Activated CD8-positive, alpha-beta memory T cell treated with anti-CD3 and anti-CD28 coated beads, Interleukin-2, amount 10 ng/mL, durations not matched to agents 7 days and 5 days (primary cell): Measurements from ENCODE around the gene KHNYN. TPM values are rescaled to one million over a fixed set of nuclear protein-coding genes. Genes with fewer than 3 reads are reported as not detected.
"Not testable (repeated sequence)": the region's sequence is repeated elsewhere in the genome, so short reads cannot be mapped to it uniquely, and the experiment has no call there.

Experiments
- ATAC-seq: fragments of 150-1000 bp; cut with Tn5 transposase; one replicate; pipeline ENCODE4 v1.10.0; 2021; ENCODE audit warnings: moderate library complexity
- CTCF ChIA-PET: fragments of 350-600 bp; sonication (Branson Sonifier 250); formaldehyde crosslinking; loops from one replicate; lab custom pipeline; 2021; ENCODE audit warnings: antibody characterized with exemption; lab: Charles Lee
- DNase-seq: peaks from one replicate; pipeline ENCODE4 v3.0.0-alpha.2; 2020
- H3K27ac Mint-ChIP-seq: one replicate; pipeline ENCODE4 v1.8.0; 2021; ENCODE audit warnings: mild to moderate bottlenecking, mixed read lengths
- H3K27me3 Mint-ChIP-seq: one replicate; pipeline ENCODE4 v1.8.0; 2021; ENCODE audit warnings: mixed read lengths
- H3K36me3 Mint-ChIP-seq: one replicate; pipeline ENCODE4 v1.8.0; 2021; ENCODE audit warnings: mild to moderate bottlenecking, mixed read lengths
- H3K4me1 Mint-ChIP-seq: one replicate; pipeline ENCODE4 v1.8.0; 2021; ENCODE audit warnings: mixed read lengths
- H3K4me3 Mint-ChIP-seq: one replicate; pipeline ENCODE4 v1.8.0; 2021; ENCODE audit warnings: mild to moderate bottlenecking, moderate library complexity, mixed read lengths
- H3K9me3 Mint-ChIP-seq: one replicate; pipeline ENCODE4 v1.8.0; 2022; ENCODE audit warnings: low read depth, mixed read lengths
- total RNA-seq, 2 experiments: library from RNA; stranded (reverse); gene quantifications; one replicate each; pipeline ENCODE4 v1.2.3, GENCODE V29; 2021

Gene KHNYN
- 10 to 100 TPM; 73.3 to 81.2 TPM for total RNA-seq

DNA sequence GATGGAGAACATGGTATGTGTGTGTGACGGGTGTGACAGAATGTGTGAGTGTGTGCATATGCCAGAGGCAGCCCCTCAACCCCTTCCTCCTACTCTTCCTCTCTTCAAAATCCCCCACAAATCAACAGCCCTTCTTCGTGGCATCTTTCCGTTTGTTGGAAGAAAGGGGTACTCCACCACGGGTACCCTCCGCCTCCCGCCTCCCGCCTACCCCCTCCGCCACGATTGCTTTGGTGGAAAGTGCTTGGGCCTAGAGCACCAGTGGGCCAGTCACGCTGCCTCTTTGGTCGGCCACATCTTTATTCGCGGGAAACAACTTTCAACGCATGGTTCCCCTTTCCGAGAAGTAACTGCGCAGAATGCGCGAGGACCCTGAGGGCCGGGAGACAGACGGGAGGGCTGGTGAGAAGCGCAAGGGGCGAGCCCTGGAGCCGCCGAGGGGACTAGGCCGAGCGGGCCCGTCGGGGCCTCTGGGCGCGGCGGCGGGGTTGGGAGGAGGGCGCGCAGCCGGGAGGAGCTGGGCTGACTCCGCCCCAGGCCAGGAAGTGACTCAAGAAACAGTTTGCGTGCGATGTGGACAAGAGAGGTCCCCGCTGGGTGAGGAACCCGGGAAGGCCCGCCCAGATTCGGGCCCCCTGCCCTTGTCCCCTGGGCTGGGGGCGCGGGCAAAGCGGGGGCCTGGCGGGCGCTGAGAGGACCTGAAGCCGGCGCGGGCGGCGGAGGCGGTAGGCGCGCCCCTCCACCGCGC, at the start of gene KHNYN, which contains the start of gene CBLN3:
KHNYN (plus strand) TSS at position 560 of the 748 bp plus-strand sequence. CDS start 777 bp downstream, outside the sequence.
CBLN3 (minus strand) TSS at position 274 of the 748 bp plus-strand sequence. CDS start 614 bp downstream, outside the sequence.
- ATAC-seq (peak; percentile 88), DNase-seq (peak; percentile 92)
- Mint-ChIP-seq H3K4me1 (peaks cover 54% of the 10 kb centered on the region), H3K4me3 (peak within 1 kb of the TSS; percentile 89), H3K27me3 (no peaks in the 10 kb centered on the region), H3K9me3 (no peaks in the 10 kb centered on the region), H3K27ac (peak within 1 kb of the TSS; percentile 97), H3K36me3 (peaks cover 21% of the 10 kb centered on the region)
- CTCF ChIA-PET, result interaction anchor here (0.8 to 16.8 kb wide), 12 partner anchors 10 to 315 kb away, joined by 3 to 854 read pairs (median 20); partner anchors contain the start of genes ADCY4, CHMP4A, CIDEB and DCAF11

DNA sequence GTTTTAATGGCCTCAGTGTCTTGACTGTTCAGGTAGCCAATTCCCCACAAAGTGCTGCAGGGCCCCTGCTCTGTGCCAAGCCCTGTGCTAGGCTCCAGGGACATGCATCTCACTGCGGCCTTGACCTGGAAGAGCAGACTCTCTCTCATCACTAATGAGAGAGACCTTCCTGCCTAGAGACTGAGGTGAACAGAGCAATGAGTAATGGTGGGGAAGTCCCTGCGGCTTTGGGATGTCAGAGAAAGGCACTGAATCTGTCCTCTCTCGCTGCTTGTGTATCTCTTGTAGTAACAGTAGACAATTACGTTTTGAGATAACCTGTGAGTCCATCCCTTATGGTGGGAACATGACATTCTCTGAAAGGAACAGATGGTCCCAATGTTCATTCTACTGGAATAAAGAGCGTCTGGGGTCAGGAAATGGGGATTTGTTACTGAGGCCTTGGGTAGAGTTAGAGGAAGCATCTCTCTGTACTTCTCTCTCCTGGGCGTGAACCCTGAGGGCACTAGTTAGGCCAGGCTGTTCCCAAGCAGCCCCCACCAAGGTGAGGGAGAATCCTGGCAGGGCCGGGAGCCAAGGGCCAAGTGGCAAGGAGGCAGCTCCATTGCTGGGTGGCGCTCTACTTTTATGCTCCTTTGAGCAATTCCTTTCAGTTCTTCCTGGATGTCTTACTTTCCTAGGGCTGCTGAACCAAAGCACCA, 48.2 kb upstream of the KHNYN start:
- no peak overlapping the region for H3K4me3 Mint-ChIP-seq
- no peaks in the 10 kb centered on the region for H3K36me3 Mint-ChIP-seq
- no peak for DNase-seq
- no peaks in the 10 kb centered on the region for H3K9me3 Mint-ChIP-seq
- H3K4me1 Mint-ChIP-seq, result no peaks in the 10 kb centered on the region
- no peak for ATAC-seq
- H3K27me3 Mint-ChIP-seq, result peaks cover 5% of the 10 kb centered on the region
- CTCF ChIA-PET, result no interaction called here
- H3K27ac Mint-ChIP-seq, result no peak overlapping the region

DNA sequence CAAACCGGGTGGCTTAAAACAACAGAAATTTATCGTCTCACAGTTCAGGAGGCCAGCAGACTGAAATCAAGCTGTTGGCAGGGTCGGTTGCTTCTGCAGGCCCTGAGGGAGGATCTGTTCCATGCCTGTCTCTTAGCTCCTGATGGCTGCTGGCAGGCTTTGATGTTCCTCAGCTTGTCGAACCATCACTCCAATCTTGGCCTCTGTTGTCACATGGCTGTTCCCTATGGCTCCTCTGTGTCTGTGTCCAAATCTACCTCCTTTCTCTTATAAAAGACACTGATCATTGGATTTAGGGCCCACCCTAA, 47.7 kb upstream of the KHNYN start:
- DNase-seq, result no peak
- CTCF ChIA-PET, result no interaction called here
- Mint-ChIP-seq H3K4me3 (no peak overlapping the region), H3K4me1 (no peaks in the 10 kb centered on the region), H3K36me3 (no peaks in the 10 kb centered on the region), H3K9me3 (no peaks in the 10 kb centered on the region), H3K27me3 (peaks cover 10% of the 10 kb centered on the region), H3K27ac (no peak overlapping the region)
- ATAC-seq, result no peak

DNA sequence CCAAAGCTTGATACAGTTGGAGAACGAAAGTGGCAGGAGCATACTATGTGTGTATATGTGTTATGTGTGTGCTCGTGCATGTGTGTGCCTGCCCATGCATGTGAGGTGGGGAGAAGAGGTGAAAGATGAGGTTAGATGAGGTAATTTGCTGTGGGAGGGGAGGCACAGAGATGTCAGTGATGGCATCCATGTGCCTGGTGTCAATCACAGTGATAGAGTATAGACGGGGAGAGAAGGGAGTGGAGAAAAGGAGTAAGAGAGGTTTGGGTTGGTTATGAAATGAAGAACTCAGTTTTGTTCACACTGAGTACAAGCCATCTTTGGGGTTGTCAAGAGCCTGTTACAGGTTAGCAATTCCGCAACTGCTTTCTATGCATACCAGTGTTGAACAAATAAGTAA, 45.6 kb upstream of the KHNYN start:
- DNase-seq, result no peak
- no peak overlapping the region for H3K4me3 Mint-ChIP-seq
- H3K4me1 Mint-ChIP-seq, result no peaks in the 10 kb centered on the region
- CTCF ChIA-PET, result no interaction called here
- no peaks in the 10 kb centered on the region for H3K9me3 Mint-ChIP-seq
- H3K36me3 Mint-ChIP-seq, result no peaks in the 10 kb centered on the region
- H3K27ac Mint-ChIP-seq, result no peak overlapping the region
- no peak for ATAC-seq
- H3K27me3 Mint-ChIP-seq, result peaks cover 25% of the 10 kb centered on the region

DNA sequence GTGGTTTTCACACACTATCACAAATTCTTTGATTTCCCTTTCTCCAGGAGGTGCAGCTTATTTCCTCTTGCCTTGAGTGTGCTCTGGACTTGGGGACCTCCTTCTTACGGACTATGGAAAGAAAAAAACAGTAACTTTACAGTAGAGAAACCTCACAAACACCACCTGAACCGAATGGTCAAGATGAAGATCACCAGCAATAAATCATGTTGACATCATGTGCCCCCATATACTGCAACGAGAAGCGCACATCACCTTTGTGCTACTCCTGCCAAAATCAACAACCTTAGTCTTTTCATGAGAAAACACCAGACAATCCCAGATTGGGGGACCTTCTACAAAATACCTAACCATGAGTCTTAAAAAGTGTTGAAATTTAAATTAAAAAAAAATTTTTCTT, 44.2 kb upstream of the KHNYN start:
- Mint-ChIP-seq H3K4me3 (no peak overlapping the region), H3K27me3 (peaks cover 32% of the 10 kb centered on the region), H3K4me1 (no peaks in the 10 kb centered on the region), H3K36me3 (no peaks in the 10 kb centered on the region), H3K27ac (no peak overlapping the region), H3K9me3 (no peaks in the 10 kb centered on the region)
- ATAC-seq, result no peak
- CTCF ChIA-PET, result interaction anchor here (1.1 kb wide), 1 partner anchor 46 kb away, joined by 4 read pairs; no protein-coding TSS in a partner anchor
- no peak for DNase-seq

DNA sequence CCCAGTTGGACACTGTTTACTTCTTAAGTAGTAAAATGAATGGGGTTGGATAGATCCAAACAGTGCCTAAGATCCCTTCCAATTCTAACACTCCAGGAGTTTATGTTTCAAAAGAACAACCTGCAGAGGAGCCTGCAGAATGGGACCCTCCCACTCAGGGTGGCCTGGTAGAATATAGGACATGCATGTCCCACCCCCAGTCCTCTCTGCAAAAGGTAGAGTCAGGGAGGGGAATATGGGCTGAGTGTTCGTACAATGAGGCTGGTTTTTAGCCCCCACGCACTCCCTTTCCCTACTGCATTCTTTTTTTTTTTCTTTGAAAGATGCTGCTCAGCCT, 42.8 kb upstream of the KHNYN start:
- CTCF ChIA-PET, result interaction anchor here (0.9 kb wide), 1 partner anchor 9 kb away, joined by 3 read pairs; no protein-coding TSS in a partner anchor
- Mint-ChIP-seq H3K9me3 (no peaks in the 10 kb centered on the region), H3K4me1 (no peaks in the 10 kb centered on the region), H3K4me3 (no peak overlapping the region), H3K36me3 (no peaks in the 10 kb centered on the region), H3K27ac (no peak overlapping the region), H3K27me3 (peaks cover 41% of the 10 kb centered on the region)
- ATAC-seq (no peak), DNase-seq (no peak)

DNA sequence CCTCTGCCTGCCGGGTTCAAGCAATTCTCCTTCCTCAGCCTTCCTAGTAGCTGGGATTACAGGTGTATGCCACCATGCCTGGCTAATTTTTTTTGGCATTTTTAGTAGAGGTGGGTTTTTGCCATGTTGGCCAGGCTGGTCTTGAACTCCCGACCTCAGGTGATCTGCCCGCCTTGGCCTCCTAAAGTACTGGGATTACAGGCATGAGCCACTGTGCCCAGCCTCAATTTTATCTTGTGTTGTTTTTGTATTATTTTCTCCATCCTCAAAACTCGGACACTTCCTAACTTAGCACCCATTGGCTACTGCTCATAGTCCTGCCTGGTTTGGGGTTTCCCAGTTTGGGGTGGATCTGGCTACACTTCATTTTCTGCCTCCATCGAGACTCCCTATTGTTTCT, 42.2 kb upstream of the KHNYN start:
- H3K4me1 Mint-ChIP-seq, CTCF ChIA-PET, DNase-seq, ATAC-seq, H3K9me3 Mint-ChIP-seq, H3K27ac Mint-ChIP-seq, H3K4me3 Mint-ChIP-seq, H3K36me3 Mint-ChIP-seq: not testable (repeated sequence)
- peaks cover 44% of the 10 kb centered on the region for H3K27me3 Mint-ChIP-seq

DNA sequence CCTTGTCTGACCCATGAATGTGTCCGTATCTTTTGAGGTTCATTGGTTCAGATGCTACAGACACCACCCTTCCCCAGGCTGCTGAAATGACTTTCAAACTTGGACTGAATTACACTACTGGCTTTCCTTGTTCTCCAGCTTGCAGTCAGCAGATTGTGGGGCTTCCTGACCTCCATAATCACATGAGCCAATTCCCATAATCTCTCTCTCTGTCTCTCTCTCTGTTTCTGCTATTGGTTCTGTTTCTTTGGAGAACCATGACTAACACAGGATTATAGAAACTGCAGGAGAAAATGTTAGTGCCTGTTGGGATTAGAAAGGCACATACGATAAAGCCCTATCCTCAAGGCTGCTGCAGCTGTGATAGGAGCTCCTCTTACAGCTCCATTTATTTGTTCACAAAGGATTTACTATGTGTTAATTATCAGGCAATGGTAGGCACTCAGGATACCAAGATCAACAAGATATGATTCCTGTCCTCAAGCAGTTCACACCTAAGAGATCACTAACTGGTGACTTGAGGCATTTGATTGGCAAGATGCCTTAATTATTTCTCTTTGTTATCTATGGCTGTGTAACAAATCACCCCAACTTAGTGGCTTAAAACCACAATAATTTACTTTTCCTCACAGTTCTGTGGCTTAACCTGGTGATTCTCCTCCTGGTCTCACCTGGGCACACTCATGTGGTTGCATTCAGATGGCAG, 41.1 kb upstream of the KHNYN start:
- H3K27me3 Mint-ChIP-seq, result peaks cover 45% of the 10 kb centered on the region
- H3K4me1 Mint-ChIP-seq, result no peaks in the 10 kb centered on the region
- no peaks in the 10 kb centered on the region for H3K9me3 Mint-ChIP-seq
- no peak for DNase-seq
- H3K4me3 Mint-ChIP-seq, result no peak overlapping the region
- no peaks in the 10 kb centered on the region for H3K36me3 Mint-ChIP-seq
- CTCF ChIA-PET, result interaction anchor here (0.7 to 1.5 kb wide), 2 partner anchors 42 to 43 kb away, joined by 3 to 4 read pairs; no protein-coding TSS in a partner anchor
- ATAC-seq, result no peak
- no peak overlapping the region for H3K27ac Mint-ChIP-seq

DNA sequence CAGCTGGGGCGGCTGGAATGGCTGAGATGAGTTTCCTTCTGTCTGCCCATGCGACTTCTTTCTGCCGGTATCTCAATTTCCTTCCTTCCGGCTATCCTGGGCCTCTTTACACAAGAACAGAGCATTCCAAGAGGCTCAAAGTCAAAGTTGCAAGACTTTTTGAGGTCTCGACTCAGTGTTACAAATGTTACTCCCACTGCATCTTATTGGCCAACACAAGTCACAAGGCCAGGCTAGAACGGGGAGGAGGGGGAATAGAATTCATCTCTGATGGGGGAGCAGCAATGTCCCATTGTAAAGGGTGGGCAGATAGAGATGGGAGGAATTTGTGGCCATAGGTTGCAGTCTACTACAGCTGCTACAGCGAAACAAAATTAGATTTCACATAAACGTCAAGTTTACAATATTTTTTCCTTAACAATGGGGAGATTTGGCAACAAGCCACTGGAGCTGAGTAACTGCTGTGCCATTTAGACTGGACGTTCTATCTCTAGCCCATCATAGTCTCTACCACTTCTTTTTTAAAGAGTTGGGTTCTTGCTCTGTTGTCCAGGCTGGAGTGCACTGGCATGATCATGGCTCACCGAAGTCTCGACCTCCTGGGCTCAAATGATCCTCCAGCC, 40.4 kb upstream of the KHNYN start:
- Mint-ChIP-seq H3K27me3 (peaks cover 49% of the 10 kb centered on the region), H3K4me1 (no peaks in the 10 kb centered on the region), H3K36me3 (no peaks in the 10 kb centered on the region), H3K4me3 (no peak overlapping the region), H3K27ac (no peak overlapping the region), H3K9me3 (no peaks in the 10 kb centered on the region)
- ATAC-seq, result no peak
- DNase-seq, result no peak
- CTCF ChIA-PET, result interaction anchor here (1.5 kb wide), 1 partner anchor 42 kb away, joined by 4 read pairs; no protein-coding TSS in a partner anchor

DNA sequence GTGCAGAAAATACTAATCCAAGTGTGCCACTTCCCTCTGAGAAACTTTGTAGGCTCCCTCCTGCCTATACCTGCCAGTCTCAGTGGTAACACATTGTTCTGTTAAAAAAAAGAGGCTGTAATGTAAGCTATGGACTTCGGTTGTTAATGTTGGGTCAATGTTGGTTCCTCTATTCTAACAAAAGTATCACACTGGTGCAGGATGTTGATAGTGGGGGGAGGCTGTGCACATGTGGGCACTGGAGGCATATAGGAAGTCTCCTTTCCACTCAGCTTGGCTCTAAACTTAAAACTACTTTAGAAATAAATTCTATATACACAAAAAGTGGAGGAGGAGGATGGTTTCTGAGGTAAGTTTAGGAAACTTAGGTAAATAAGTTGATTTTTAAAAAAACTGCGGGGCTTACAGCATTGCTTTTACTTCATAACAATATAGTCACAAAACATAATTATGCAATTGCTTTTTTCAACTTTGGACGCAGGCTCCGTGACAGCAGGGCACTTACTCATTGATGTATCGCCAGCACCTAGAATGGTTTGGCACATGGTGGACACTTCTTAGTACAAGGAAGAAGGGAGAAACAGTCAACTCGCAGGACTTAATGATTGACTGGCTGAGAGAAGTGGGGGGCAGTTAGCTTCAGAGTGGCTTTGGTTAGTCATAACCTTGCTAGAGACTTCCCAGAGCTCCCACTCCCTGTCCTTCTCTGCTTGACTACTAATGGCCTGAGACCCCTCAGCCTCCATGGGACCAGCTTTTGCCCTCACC, 38.9 kb upstream of the KHNYN start:
- H3K27me3 Mint-ChIP-seq, result peaks cover 50% of the 10 kb centered on the region
- no peak overlapping the region for H3K4me3 Mint-ChIP-seq
- H3K36me3 Mint-ChIP-seq, result no peaks in the 10 kb centered on the region
- CTCF ChIA-PET, result no interaction called here
- H3K4me1 Mint-ChIP-seq, result peaks cover 5% of the 10 kb centered on the region
- DNase-seq (no peak), ATAC-seq (no peak)
- H3K27ac Mint-ChIP-seq, result no peak overlapping the region
- no peaks in the 10 kb centered on the region for H3K9me3 Mint-ChIP-seq

DNA sequence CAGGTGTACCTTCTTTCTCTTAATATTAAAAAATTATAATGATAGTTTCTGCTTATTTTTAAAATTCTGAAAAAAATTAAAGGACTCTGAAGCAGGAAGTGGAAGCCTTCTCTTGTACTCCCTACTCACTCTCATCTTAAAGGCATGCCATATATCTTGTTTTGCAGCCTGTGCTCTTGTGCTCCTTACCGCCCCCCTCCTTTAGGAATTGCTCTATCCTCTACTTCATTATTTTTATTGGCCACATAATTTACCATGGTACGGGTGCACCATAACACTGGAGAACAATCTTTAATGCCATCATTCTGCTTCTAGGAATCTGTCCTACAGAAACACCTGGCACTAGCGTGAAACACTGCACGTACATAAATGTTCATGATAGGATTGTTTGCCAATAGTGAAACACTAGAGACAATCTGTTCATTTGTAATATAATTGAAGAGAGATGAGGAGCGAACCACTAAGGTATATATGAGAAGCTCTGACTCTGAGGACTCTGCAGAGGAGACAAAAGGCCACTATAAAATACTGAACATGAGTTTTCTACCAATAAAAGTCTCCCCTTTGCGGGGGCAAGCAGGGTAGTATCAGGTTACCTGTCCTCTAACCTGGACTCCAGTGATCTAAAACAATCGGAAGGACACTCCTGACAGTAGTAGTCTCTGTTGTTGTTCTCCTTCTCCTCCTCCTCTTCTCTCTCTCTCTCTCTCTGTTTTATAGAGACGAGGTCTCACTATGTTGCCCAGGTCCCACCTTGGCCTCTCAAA, 37.2 kb upstream of the KHNYN start:
- H3K9me3 Mint-ChIP-seq, result no peaks in the 10 kb centered on the region
- H3K4me1 Mint-ChIP-seq, result peaks cover 6% of the 10 kb centered on the region
- ATAC-seq (no peak), DNase-seq (no peak)
- peaks cover 54% of the 10 kb centered on the region for H3K27me3 Mint-ChIP-seq
- H3K36me3 Mint-ChIP-seq, result no peaks in the 10 kb centered on the region
- CTCF ChIA-PET, result no interaction called here
- no peak overlapping the region for H3K27ac Mint-ChIP-seq
- H3K4me3 Mint-ChIP-seq, result no peak overlapping the region

DNA sequence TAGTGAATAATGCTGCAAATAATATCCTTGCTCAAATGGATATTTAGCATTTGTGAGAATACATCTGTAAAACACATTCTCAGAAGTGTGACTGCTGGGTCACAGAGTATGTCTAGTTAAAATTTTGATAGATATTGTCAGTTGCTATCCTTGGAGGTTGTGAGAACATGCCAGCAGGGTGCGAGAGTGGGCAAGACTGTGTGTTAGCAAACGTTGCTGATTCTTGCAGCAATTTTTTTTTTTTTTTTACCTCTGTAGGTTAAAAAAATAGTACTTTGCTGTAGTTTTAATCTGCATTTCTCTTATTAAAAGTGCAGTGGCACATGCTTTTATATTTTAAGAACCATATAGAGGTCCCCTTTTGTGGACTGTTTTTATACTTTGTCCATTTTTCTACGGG, 35.5 kb upstream of the KHNYN start:
- H3K4me1 Mint-ChIP-seq, result peaks cover 6% of the 10 kb centered on the region
- ATAC-seq (no peak), DNase-seq (no peak)
- no peak overlapping the region for H3K4me3 Mint-ChIP-seq
- peaks cover 41% of the 10 kb centered on the region for H3K27me3 Mint-ChIP-seq
- H3K9me3 Mint-ChIP-seq, result no peaks in the 10 kb centered on the region
- CTCF ChIA-PET, result no interaction called here
- no peak overlapping the region for H3K27ac Mint-ChIP-seq
- H3K36me3 Mint-ChIP-seq, result no peaks in the 10 kb centered on the region
